Activated naive CD4-positive, alpha-beta T cell (primary cell): ENCODE results near the gene IL2RG.

Experiments used
- DNase-seq, 4 experiments: peaks; one replicate each; lab custom pipeline; 2025; lab: John Stamatoyannopoulos, UW

IL2RG gene

DNA sequence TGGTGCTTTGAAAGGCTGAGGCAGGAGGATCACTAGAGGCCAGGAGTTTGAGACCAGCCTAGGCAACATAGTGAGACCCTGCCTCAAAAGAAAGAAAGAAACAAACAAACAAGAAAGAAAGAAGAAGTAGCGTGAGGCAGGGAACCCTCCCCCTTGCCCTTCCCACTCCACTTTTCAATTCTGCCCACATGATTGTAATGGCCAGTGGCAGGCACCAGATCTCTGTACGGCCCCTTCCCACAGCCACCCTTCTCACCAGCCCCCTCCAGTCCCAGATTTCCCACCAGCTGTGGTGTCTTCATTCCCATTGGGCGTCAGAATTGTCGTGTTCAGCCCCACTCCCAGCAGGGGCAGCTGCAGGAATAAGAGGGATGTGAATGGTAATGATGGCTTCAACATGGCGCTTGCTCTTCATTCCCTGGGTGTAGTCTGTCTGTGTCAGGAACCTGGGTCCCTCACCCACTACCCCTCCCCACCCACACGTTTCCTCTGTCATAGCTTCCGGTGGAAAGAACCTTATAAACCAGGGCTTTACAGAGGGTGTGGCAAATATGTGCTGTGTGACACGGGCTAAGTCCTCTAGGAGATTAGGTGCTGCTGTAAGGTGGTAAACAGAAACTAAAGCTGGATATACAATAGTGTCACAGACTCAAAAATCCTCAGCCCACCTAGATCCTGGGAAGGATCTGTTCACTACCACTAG, at the start of gene IL2RG:
IL2RG (minus strand) TSS at position 437 of the 703 bp plus-strand sequence; CDS start at position 399, 38 bp downstream.
- DNase-seq, result peak; percentile 4 to 59 (median 26)

- DNase-seq, result no peak
Measured at GRCh38 chrX:71160475-71160874, 49.1 kb upstream of the IL2RG start.

GRCh38 chrX:71159335-71159734, 48.0 kb upstream of the IL2RG start:
- DNase-seq, result no peak

DNA sequence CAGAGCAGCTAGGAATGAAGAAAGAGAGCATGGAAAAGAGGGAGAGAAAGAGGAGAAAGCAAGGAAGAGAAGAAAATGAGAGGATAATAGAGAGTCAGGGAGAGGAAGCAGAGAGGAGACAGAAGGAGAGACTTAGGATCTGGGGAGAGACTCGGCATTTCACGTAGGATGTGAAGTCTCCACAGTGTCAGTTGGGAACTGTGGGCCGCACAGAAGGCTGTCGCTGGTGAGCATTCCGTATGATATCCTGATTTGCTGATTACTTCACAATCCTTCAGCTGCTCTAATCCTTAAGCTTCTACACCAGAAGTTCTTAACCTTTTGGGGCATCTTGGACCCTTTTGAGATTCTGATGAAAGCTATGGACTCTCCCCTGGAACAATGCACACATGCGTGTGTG, 47.2 kb upstream of the IL2RG start:
- no peak for DNase-seq

GRCh38 chrX:71154641-71155040, 43.3 kb upstream of the IL2RG start:
- DNase-seq, result no peak

DNA sequence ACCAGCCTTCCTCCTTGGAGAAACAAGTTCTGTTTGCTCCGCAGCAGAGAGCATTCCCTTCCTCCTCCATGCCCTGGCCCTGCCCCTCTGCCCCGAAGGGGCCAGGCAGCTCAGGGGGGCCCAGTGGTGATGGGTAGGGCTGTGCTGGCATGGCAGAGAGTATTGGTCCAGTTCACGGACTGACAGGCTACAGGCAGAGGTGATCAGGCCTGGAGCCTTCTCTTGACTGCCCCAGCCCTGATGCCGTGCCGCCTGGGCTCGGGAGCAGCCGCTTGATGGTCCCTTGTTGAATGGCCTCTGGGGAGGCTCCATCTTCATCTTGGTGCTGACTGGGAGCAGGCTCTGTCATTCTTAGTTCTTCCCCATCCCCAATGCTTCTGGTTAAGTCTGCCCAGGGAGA, 42.8 kb upstream of the IL2RG start:
- no peak for DNase-seq

DNA sequence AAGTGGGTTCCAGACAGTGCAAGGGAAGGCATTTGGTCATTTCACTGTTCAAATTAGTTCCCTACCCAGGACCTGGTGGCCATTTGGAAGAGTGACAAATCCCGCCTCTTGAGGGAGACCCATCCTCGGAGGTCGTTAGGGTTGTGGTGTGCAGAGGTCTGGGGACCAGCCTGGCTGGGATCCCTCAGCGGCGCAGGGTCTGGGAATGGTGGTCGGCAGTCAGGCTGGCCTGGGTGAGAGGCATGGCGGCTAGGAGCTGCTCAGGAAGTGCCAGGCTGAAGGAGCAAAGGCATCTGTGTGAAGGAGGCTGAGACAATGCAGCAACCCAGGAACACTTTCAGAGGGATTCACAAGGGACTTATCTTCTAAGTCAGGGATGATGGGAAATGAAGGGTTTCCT, 40.0 kb upstream of the IL2RG start:
- no peak for DNase-seq

DNA sequence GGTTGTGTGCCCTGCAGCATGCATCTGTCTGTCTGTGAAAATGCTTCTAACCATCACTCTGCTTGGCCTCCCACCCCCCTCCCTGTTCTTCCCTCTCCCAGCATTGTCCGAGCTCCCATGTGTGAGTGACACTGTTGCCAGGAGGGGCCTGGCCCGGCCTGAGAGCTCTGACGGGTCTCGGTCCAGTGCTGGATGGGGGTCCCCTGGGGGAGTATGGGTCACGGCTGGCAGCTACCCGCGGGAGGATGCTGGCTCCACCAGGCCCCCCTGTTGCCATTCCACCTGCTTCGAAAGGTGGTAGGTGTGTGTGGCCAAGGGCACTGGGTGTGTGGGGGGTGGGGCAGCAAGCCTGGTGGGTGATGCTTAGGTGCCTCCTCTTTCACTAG, 36.9 kb upstream of the IL2RG start:
- no peak for DNase-seq

- DNase-seq, result no peak
Measured at GRCh38 chrX:71147496-71148277, 36.3 kb upstream of the IL2RG start.

GRCh38 chrX:71144651-71145050, 33.3 kb upstream of the IL2RG start, which contains the start of gene NLGN3:
NLGN3 (plus strand) TSS chrX:71144841; CDS start chrX:71147750, 2,909 bp downstream.
- no peak for DNase-seq

GRCh38 chrX:71143508-71143907, 32.1 kb upstream of the IL2RG start:
- DNase-seq, result no peak

GRCh38 chrX:71140440-71140839, 29.1 kb upstream of the IL2RG start:
- no peak for DNase-seq

GRCh38 chrX:71131510-71131909, 20.1 kb upstream of the IL2RG start:
- no peak for DNase-seq

DNA sequence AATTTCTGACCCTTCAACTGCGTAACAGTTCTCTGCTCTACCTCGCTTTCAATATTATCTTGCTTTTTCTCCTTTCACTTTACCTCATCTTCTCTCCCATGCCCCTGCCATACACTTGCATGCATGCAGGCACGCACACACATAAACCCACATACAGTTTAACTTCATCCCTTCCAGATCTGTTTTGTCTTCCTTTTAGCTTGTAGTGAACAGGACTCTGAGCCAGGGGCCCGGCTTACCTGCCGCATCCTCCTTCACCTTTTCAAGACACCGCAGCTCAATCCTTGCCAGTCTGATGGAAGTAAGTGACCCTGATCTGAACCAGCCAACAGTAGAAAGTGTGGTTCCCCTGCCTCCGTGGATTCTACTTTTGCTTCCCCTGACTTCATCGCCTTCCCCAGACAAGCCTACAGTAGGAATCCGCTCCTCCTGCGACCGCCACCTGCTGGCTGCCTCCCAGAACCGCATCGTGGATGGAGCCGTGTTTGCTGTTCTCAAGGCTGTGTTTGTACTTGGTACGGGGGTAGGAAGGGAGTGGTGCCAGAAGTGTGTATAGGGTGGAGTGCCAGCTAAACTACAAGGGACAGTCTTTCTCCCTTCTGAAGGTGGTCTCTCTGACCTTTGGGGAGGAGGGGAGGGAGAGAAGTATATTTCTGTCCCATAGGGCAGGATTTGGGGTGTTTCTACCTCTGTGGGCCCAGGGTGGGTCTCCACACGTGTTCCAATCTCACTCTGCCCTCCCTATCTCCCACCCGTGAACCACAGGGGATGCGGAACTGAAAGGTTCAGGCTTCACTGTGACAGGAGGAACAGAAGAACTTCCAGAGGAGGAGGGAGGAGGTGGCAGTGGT, 17.8 kb upstream of the IL2RG start:
- peak; percentile 6 to 64 (median 55) for DNase-seq

DNA sequence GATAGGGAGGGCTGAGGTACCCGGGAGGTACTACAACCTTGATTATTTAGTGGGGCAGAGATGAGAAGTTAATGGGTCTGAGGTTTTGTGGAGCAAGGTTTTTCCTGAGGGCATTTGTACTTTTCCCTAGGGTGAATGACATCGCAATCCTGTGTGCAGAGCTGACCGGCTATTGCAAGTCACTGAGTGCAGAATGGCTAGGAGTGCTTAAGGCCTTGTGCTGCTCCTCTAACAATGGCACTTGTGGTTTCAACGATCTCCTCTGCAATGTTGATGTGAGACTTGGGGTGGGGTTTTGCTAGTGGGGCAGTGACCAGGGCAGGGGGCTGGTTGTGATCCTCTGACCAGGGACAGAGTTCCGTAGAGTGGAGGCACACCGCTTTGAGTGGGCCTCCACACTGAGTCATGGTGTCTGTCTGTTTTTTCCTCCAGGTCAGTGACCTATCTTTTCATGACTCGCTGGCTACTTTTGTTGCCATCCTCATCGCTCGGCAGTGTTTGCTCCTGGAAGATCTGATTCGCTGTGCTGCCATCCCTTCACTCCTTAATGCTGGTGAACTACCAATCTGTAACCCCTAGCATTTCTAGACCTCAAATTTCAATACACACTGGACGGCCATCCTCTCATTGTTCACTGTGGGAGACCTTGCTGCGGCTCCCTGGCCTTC, 16.9 kb upstream of the IL2RG start:
- DNase-seq, result no peak

GRCh38 chrX:71118985-71119535, 7.7 kb upstream of the IL2RG start:
- no peak for DNase-seq

DNA sequence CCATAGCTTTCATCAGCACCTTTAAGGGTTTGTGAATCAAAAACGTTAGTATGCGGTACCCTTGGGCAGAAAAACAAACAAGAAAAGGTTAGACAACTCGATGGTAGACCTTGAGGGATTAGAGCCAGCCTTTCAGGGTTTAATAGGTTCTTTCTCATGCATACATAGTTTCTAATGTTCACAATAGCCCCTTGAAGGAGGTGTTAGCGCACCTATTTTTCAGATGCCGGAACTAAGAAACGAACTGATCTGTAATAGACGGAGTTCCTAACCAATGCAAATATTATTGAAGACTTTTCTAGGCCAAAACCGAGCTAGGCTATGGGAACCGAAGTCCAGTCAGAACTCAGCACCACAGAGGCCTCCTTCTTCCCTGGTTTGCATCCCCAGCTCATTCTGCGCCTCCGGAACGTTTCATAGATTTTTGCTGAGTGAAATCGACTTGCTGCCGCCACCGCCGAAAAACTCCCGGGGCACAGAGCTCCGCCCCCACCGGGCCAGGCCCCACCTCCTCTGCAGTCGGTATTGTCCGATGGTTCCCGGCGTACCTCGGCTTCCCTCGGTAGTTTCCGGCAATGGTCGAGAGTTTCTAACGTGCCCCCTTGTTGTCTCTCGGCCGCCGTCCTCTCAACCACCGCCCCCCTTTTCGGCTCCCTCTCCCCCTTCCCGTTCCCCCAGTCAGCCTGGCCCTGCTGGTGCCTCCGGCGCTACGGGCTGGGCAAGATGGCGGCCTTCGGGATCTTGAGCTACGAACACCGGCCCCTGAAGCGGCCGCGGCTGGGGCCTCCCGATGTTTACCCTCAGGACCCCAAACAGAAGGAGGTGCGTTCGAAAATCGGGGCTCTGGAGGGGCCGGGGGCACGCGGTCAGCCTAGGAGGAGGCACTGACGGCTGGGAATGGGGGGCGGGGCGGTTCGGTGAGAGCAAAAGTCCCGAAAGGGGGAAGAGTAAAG, 6.9 kb upstream of the IL2RG start, which contains the start of gene MED12:
MED12 (plus strand) TSS at position 565 of the 953 bp plus-strand sequence; CDS start at position 724, 159 bp downstream.
- peak; percentile 15 to 72 (median 40) for DNase-seq

- no peak for DNase-seq
Measured at GRCh38 chrX:71117358-71117757, 6.0 kb upstream of the IL2RG start.

DNA sequence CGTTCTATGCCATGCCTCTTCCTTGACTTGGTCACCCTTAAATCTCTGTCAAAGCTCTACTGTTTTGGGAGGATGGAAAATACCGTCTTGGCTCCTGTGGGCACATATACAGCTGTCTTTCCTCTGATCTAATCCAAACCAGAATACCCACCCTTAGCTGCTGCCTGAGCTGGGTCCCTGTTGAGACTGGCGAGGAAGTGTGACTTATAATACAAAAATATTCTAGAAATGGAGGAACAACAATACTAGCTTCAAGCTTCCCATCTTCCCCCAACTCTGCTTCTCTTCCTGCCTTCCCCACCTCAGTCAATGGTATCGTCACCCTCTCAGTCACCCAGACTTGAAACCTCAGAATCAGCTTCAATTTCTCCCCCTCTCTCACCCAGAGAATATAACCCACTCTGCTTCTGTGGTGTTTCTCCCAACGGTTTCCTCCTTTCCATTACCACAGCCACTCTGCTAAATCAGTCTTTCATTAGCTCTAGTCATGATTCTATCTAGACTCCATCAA, 599 bp upstream of the IL2RG start:
- DNase-seq, result no peak

DNA sequence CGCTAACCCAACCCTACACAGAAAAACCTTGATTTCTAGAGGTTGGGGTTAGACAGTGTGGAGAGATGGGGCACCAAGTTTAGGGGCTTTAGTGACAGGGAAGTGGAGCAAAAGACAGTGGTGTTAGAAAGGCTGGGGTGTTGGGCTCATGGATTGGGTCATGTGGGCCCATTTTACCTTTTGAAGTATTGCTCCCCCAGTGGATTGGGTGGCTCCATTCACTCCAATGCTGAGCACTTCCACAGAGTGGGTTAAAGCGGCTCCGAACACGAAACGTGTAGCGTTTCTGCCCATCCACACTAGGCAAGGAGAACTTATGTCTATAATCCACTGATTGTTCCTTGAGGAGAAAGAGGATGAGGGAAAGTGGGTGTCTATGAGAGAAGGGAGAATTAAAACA, 2.3 kb downstream of the IL2RG start:
- no peak for DNase-seq
